Activated CD4-positive, alpha-beta T cell treated with anti-CD3 and anti-CD28 coated beads, Interleukin-2, amount 10 ng/mL, durations not matched to agents 7 days and 5 days (primary cell): ENCODE data around the gene IL6. TPM values are rescaled to one million over a fixed set of nuclear protein-coding genes. Genes with fewer than 3 reads are reported as not detected.
A peak's percentile ranks its signal among the peaks of the same experiment; 100 is the strongest.
"Not testable (repeated sequence)": the region's sequence is repeated elsewhere in the genome, so short reads cannot be mapped to it uniquely, and the experiment has no call there.

Source experiments
- CTCF ChIA-PET: fragments of 350-600 bp; sonication (Branson Sonifier 250); formaldehyde crosslinking; loops from one replicate; lab custom pipeline; 2021; ENCODE audit warnings: antibody characterized with exemption; lab: Charles Lee
- POLR2A ChIA-PET: fragments of 350-600 bp; sonication (Branson Sonifier 250); formaldehyde crosslinking; loops from one replicate; lab custom pipeline; 2021; ENCODE audit warnings: antibody characterized with exemption; lab: Charles Lee
- DNase-seq: peaks from one replicate; pipeline ENCODE4 v3.0.0-alpha.2; 2020
- H3K27ac Mint-ChIP-seq: one replicate; pipeline ENCODE4 v1.8.0; 2021; ENCODE audit warnings: mild to moderate bottlenecking, moderate library complexity, mixed read lengths
- H3K27me3 Mint-ChIP-seq: one replicate; pipeline ENCODE4 v1.8.0; 2021; ENCODE audit warnings: mixed read lengths
- H3K36me3 Mint-ChIP-seq: one replicate; pipeline ENCODE4 v1.8.0; 2021; ENCODE audit warnings: low read depth, mixed read lengths
- H3K4me1 Mint-ChIP-seq: one replicate; pipeline ENCODE4 v1.8.0; 2021; ENCODE audit warnings: mixed read lengths
- H3K4me3 Mint-ChIP-seq: one replicate; pipeline ENCODE4 v1.8.0; 2021; ENCODE audit warnings: mild to moderate bottlenecking, moderate library complexity, mixed read lengths
- H3K9me3 Mint-ChIP-seq: one replicate; pipeline ENCODE4 v1.8.0; 2021; ENCODE audit warnings: mixed read lengths
- total RNA-seq, 2 experiments: library from RNA; stranded (reverse); gene quantifications; one replicate each; pipeline ENCODE4 v1.2.3, GENCODE V29; 2021

The IL6 gene
- total RNA-seq, 2 experiments from 2014 or later, result 0.67 to 0.92 TPM

DNA sequence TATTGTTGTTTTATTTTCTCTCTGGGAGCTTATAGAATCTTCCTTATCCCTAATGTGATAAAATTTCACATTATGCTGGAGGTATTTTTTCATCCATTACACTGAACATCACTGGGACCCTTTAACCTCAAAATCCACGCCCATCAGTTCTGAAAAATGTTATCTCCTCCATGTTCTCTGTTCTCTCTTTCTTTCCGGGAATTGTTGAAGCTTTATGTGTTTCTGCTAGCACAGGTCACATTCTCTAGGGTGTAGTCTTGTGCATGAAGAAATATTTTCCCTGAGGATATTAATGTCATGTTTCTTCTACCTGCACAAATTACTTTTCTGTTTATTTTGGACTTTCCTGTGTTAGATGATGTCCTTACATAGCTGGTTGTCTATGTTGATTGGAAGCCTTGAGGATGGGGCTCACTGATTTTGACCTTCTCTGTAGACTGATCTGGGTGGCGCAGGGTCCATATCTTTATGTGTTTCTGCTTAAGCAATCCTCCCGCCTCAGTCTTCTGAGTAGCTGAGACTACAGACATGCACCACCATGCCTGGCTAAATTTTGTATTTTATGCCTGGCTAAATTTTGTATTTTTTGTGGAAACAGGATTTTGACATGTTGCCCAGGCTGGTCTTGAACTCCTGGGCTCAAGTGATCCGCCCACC, 31.4 kb upstream of the IL6 start:
- no peak for DNase-seq
- ChIA-PET POLR2A (interaction anchor here (0.6 kb wide), 2 partner anchors 63 to 125 kb away, joined by 3 read pairs; no protein-coding TSS in a partner anchor), CTCF (interaction anchor here (0.5 to 1.9 kb wide), 3 partner anchors 8 to 221 kb away, joined by 4 to 6 read pairs (median 6); no protein-coding TSS in a partner anchor)
- peaks cover 17% of the 10 kb centered on the region for H3K9me3 Mint-ChIP-seq
- peaks cover 14% of the 10 kb centered on the region for H3K27me3 Mint-ChIP-seq
- peaks cover 69% of the 10 kb centered on the region for H3K4me1 Mint-ChIP-seq
- no peak overlapping the region for H3K4me3 Mint-ChIP-seq
- H3K27ac Mint-ChIP-seq, result peak overlapping the region; percentile 72
- peaks cover 26% of the 10 kb centered on the region for H3K36me3 Mint-ChIP-seq

DNA sequence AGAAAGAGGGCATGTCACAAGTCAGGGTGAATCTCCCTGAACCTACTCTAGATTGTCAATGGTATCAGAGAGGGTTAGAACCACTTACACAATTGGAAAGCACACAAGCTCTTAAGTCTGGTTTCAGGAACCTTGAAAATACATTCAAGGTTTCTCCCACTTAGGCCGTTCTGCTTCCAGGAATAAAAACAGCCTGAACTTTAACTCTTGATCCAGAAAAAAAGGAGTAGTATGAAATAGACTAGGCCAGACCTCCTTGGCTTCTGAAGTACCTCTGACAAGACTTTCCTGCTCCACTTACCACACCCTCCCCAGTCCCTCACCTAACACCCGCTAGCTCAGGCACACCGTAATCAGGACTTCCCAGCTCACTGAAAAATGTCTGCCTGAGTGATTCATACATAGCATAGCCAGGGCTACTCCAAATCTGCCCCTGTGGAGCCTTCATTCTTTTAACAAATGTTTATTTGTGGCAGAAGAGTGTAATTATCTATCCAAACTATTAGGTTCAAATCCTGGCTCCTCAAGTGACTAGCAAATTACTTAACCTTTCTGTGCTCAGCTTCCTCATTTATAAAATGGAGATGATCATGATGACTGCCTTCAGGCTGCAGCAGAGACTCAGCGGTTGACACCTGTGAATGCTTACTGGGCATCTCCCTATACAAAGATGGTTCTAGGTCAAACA, 30.3 kb upstream of the IL6 start:
- peaks cover 17% of the 10 kb centered on the region for H3K9me3 Mint-ChIP-seq
- H3K27me3 Mint-ChIP-seq, result peaks cover 11% of the 10 kb centered on the region
- ChIA-PET CTCF (interaction anchor here (0.8 to 1.9 kb wide), 3 partner anchors 9 to 26 kb away, joined by 3 to 6 read pairs (median 3); no protein-coding TSS in a partner anchor), POLR2A (no interaction called here)
- peaks cover 74% of the 10 kb centered on the region for H3K4me1 Mint-ChIP-seq
- DNase-seq, result no peak
- peak overlapping the region; percentile 72 for H3K27ac Mint-ChIP-seq
- peaks cover 26% of the 10 kb centered on the region for H3K36me3 Mint-ChIP-seq
- no peak overlapping the region for H3K4me3 Mint-ChIP-seq

DNA sequence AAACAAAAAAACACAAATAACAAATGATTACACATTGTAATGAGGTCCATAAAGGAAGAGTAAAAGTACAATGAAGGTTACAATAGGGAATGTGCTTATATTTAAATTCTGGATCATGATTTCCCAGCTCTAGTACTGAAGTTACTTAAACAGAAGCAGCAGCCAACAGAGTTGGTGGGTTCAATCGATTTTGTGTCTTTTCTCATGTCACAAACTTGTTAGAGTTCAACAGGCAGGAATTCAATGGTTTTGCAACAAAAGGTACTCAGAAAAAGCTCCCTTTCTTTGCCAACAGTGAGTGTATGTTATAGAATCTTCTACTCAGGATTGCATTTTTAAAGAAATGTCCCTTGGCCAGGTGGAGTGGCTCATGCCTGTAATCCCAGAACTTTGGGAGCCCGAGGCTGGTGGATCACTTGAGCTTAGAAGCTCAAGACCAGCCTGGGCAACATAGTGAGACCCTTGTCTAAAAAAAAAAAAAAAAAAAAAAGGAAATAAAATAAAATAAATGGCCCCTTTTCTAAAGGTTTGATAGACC, 29.6 kb upstream of the IL6 start:
- CTCF ChIA-PET, result interaction anchor here (0.5 to 2.1 kb wide), 6 partner anchors 10 to 238 kb away, joined by 3 to 6 read pairs (median 4); no protein-coding TSS in a partner anchor
- peaks cover 76% of the 10 kb centered on the region for H3K4me1 Mint-ChIP-seq
- POLR2A ChIA-PET, result interaction anchor here (0.7 kb wide), 1 partner anchor 64 kb away, joined by 6 read pairs; no protein-coding TSS in a partner anchor
- H3K36me3 Mint-ChIP-seq, result peaks cover 26% of the 10 kb centered on the region
- DNase-seq, result no peak
- peaks cover 12% of the 10 kb centered on the region for H3K27me3 Mint-ChIP-seq
- H3K4me3 Mint-ChIP-seq, result no peak overlapping the region
- peaks cover 17% of the 10 kb centered on the region for H3K9me3 Mint-ChIP-seq
- no peak overlapping the region for H3K27ac Mint-ChIP-seq

DNA sequence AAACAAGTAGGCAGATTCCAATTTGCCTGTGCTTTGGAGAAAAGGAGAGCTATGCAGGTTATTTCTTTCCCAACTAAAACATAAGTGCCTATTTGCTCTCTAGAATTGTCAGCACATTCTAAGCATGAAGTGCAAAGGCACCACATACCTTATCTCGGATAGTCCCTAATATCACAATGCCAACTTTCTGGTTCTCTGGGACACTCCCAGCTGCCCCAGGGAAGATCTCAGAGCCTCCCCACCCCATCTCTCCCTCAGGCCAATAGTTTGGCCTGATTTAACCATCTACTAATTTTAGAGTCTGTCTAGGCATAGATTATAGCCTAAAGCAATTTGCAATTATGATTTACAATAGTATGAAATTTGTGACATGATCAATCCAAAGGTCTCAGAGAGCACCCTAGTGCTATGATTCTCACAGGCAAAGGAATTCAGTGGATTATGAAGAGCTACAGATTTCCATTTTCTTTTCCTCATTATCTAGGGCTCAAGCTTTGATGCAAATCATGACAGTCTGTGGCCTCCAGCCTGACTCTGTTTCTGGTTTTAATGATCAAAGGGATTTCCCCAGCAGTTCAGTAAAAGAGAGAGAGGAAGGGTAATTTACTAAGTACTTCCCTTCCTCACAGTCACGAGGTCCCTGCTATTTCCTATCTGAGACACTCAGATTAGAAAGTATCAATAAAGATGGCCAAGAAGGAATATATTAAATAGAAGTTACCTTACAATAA, 29.0 kb upstream of the IL6 start:
- H3K4me1 Mint-ChIP-seq, result peaks cover 76% of the 10 kb centered on the region
- H3K27me3 Mint-ChIP-seq, result peaks cover 10% of the 10 kb centered on the region
- peak overlapping the region; percentile 74 for H3K27ac Mint-ChIP-seq
- H3K4me3 Mint-ChIP-seq, result no peak overlapping the region
- POLR2A ChIA-PET, result interaction anchor here (0.7 kb wide), 1 partner anchor 64 kb away, joined by 6 read pairs; no protein-coding TSS in a partner anchor
- peaks cover 26% of the 10 kb centered on the region for H3K36me3 Mint-ChIP-seq
- CTCF ChIA-PET, result interaction anchor here (0.5 to 2.1 kb wide), 6 partner anchors 13 to 238 kb away, joined by 3 to 6 read pairs (median 3); no protein-coding TSS in a partner anchor
- H3K9me3 Mint-ChIP-seq, result peaks cover 17% of the 10 kb centered on the region
- DNase-seq, result peak; percentile 39

DNA sequence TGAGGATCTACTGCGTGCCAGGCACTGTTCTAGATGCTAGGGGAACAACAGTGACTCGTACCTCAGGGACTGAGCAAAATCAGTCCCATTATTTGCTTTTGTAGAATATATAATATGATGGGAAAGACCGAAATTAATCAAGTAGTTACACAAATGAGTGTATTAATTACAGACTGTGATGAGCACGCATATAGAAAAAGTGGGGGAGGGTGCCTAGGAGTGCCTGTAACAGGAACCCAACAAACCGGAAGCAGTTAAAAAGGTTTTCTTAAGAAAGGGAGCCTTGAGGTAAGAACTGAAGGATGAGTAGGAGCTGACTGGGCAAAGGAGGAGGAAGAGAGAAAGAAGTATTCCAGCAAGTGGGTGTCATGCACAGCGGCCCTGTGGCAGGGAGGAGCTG, 28.2 kb upstream of the IL6 start:
- H3K4me3 Mint-ChIP-seq, result no peak overlapping the region

DNA sequence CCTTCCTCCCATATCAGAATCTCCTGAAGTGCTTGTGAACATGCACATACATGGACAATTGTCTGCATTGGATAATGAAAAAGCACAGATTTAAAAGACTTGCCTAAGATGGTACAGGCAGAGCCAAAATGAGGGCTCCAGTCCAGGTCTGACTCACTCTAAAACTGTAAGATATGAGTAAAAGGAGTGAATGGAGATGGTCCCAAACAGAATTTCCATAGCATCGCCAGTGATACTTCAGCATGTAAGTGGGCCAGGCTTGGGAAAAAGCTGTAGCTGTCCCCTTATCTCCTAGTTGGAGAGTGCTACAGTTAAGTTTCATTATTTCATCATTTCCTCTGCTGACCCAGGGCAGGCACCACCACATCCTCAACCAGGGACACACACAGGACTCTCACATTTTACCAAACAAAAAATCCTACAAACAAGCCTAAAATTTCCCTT, 26.4 kb upstream of the IL6 start:
- peaks cover 52% of the 10 kb centered on the region for H3K4me1 Mint-ChIP-seq
- H3K27ac Mint-ChIP-seq, result peak overlapping the region; percentile 42
- H3K9me3 Mint-ChIP-seq, result peaks cover 6% of the 10 kb centered on the region
- peaks cover 7% of the 10 kb centered on the region for H3K36me3 Mint-ChIP-seq
- H3K4me3 Mint-ChIP-seq, result no peak overlapping the region
- no peak for DNase-seq
- H3K27me3 Mint-ChIP-seq, result peaks cover 7% of the 10 kb centered on the region
- POLR2A ChIA-PET, result no interaction called here
- CTCF ChIA-PET, result interaction anchor here (0.6 to 1.8 kb wide), 5 partner anchors 14 to 487 kb away, joined by 3 to 4 read pairs (median 3); no protein-coding TSS in a partner anchor

More for the DNA sequence above, 28.2 kb upstream of the IL6 start:
- peaks cover 6% of the 10 kb centered on the region for H3K27me3 Mint-ChIP-seq
- H3K27ac Mint-ChIP-seq, result peak overlapping the region; percentile 77
- ChIA-PET CTCF (interaction anchor here (1.0 to 2.1 kb wide), 3 partner anchors 20 to 27 kb away, joined by 3 to 6 read pairs (median 3); no protein-coding TSS in a partner anchor), POLR2A (no interaction called here)
- no peak for DNase-seq
- peaks cover 18% of the 10 kb centered on the region for H3K36me3 Mint-ChIP-seq
- H3K9me3 Mint-ChIP-seq, result peaks cover 10% of the 10 kb centered on the region
- H3K4me1 Mint-ChIP-seq, result peaks cover 70% of the 10 kb centered on the region

DNA sequence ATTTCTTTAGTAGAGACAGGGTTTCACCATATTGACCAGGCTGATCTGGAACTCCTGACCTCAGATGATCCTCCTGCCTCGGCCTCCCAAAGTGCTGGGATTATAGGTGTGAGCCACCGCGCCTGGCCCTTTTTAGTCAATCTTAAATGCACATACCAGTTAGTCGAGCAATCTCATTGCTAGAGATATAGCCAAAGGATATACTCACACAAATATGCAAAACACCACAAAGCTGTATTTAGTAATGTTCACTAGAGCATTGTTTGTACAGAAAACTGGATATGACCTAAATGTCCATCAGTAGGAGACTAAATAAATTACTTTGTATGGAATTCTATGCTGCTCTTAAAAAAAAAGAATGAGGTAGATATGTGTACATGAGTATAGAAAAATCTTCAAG, 24.5 kb upstream of the IL6 start:
- Mint-ChIP-seq H3K4me3 (no peak overlapping the region), H3K27ac (no peak overlapping the region), H3K9me3 (peaks cover 5% of the 10 kb centered on the region), H3K27me3 (peaks cover 7% of the 10 kb centered on the region), H3K36me3 (peaks cover 4% of the 10 kb centered on the region), H3K4me1 (peaks cover 33% of the 10 kb centered on the region)
- POLR2A ChIA-PET, result no interaction called here
- CTCF ChIA-PET, result no interaction called here
- DNase-seq, result no peak

DNA sequence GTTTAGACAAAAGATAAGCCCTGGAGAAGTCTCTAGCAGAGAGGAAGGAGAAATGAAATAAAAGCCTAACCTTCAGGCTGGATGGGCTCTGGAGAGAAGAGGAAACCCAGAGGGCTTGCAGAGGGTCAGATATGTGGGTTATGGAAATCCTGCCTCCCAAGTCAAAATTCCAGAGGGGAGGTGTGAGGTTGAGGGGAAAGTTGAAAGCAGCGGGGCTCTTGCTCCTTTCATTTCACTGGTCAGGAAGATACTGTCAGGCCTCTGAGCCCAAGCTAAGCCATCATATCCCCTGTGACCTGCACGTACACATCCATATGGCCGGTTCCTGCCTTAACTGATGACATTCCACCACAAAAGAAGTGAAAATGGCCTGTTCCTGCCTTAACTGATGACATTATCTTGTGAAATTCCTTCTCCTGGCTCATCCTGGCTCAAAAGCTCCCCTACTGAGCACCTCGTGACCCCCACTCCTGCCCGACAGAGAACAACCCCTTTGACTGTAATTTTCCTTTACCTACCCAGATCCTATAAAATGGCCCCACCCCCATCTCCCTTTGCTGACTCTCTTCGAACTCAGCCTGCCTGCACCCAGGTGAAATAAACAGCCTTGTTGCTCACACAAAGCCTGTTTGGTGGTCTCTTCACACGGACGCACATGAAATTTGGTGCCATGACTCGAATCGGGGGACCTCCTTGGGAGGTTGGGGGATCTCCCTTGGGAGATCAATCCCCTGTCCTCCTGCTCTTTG, 23.7 kb upstream of the IL6 start:
- H3K36me3 Mint-ChIP-seq, POLR2A ChIA-PET, H3K4me3 Mint-ChIP-seq, CTCF ChIA-PET, DNase-seq, H3K9me3 Mint-ChIP-seq, H3K27me3 Mint-ChIP-seq: not testable (repeated sequence)
- H3K27ac Mint-ChIP-seq, result peak overlapping the region; percentile 15
- H3K4me1 Mint-ChIP-seq, result peaks cover 26% of the 10 kb centered on the region

DNA sequence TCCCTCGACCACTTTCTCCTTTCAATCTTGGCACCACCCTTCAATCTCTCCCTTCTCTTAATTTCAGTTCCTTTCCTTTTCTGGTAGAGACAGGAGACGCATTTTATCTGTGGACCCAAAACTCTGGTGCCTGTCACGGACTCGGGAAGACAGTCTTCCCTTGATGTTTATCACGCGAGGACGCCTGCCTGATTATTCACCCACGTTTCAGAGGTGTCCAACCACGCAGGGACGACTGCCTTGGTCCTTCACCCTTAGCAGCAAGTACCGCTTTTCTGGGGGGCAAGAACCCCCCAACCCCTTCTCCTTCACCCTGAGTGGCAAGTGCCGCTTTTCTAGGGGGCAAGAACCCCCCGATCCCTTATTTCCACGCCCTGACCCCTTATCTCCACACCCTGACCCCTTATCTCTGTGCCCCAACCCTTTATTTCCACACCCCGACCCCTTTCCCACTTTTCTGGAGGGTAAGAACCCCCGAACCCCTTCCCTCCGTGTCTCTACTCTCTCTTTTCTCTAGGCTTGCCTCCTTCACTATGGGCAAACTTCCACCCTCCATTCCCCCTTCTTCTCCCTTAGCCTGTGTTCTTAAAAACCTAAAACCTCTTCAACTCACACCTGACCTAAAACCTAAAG, 22.9 kb upstream of the IL6 start:
- CTCF ChIA-PET, H3K9me3 Mint-ChIP-seq, H3K27ac Mint-ChIP-seq, H3K4me3 Mint-ChIP-seq, H3K36me3 Mint-ChIP-seq, H3K27me3 Mint-ChIP-seq, POLR2A ChIA-PET, DNase-seq: not testable (repeated sequence)
- peaks cover 18% of the 10 kb centered on the region for H3K4me1 Mint-ChIP-seq

DNA sequence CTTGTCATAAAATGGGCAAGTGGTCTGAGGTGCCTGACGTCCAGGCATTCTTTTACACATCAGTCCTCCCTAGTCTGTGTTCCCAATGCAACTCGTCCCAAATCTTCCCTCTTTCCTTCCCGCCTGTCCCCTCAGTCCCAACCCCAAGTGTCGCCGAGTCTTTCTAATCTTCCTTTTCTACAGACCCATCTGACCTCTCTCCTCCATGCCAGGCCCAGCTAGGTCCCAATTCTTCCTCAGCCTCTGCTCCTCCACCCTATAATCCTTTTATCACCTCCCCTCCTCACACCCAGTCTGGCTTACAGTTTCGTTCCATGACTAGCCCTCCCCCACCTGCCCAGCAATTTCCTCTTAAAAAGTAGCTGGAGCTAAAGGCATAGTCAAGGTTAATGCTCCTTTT, 22.3 kb upstream of the IL6 start:
- DNase-seq, H3K9me3 Mint-ChIP-seq, CTCF ChIA-PET, H3K4me3 Mint-ChIP-seq, POLR2A ChIA-PET, H3K27ac Mint-ChIP-seq, H3K27me3 Mint-ChIP-seq, H3K36me3 Mint-ChIP-seq: not testable (repeated sequence)
- peaks cover 16% of the 10 kb centered on the region for H3K4me1 Mint-ChIP-seq

DNA sequence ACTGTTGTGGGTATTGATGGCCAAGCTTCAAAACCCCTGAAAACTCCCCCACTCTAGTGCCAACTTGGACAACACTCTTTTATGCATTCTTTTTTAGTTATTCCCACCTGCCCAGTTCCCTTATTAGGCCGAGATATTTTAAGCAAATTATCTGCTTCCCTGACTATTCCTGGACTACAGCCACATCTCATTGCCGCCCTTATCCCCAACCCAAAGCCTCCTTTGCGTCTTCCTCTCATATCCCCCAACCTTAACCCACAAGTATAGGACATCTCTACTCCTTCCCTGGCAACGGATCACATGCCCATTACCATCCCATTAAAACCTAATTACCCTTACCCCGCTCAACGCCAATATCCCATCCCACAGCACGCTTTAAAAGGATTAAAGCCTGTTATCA, 21.1 kb upstream of the IL6 start:
- H3K27me3 Mint-ChIP-seq, H3K36me3 Mint-ChIP-seq, H3K27ac Mint-ChIP-seq, H3K4me1 Mint-ChIP-seq, CTCF ChIA-PET, H3K4me3 Mint-ChIP-seq, POLR2A ChIA-PET, DNase-seq, H3K9me3 Mint-ChIP-seq: not testable (repeated sequence)
